Fibroblast of pulmonary artery (primary cell): Measurements from ENCODE around the gene GSS.

Source experiments
- DNase-seq: peaks from one replicate; pipeline ENCODE4 v3.0.0-alpha.2; 2010; ENCODE audit warnings: low read depth
- H3K4me3 ChIP-seq: replicated peaks from 2 replicates; pipeline ENCODE4 v1.5.1; 2011; ENCODE audit warnings: low read depth, mild to moderate bottlenecking, control low read depth, low read length, moderate library complexity
- CTCF ChIP-seq: IDR thresholded peaks from 2 replicates; pipeline ENCODE4 v1.5.1; 2011; ENCODE audit warnings: mild to moderate bottlenecking, control low read depth, low read length, inconsistent platforms; ENCODE audit errors: missing control alignments

GSS gene

GRCh38 chr20:34938466-34939163, 17.0 kb downstream of the GSS start:
- no peak for DNase-seq
- no peak for TF ChIP-seq CTCF

GRCh38 chr20:34931771-34932170, 23.8 kb downstream of the GSS start:
- DNase-seq, result no peak
- TF ChIP-seq CTCF, result no peak
- no peak overlapping the region for H3K4me3 ChIP-seq

More at GRCh38 chr20:34938466-34939163, 17.0 kb downstream of the GSS start:
- H3K4me3 ChIP-seq, result no peak overlapping the region

- no peak overlapping the region for H3K4me3 ChIP-seq
- no peak for TF ChIP-seq CTCF
- DNase-seq, result no peak
Measured at GRCh38 chr20:34928411-34928810, 27.2 kb downstream of the GSS start.

- no peak overlapping the region for H3K4me3 ChIP-seq
- no peak for DNase-seq
- TF ChIP-seq CTCF, result no peak
Measured at GRCh38 chr20:34927736-34928135, 27.9 kb downstream of the GSS start.

GRCh38 chr20:34926581-34926980, 29.0 kb downstream of the GSS start:
- TF ChIP-seq CTCF, result no peak
- DNase-seq, result no peak
- H3K4me3 ChIP-seq, result no peak overlapping the region

- TF ChIP-seq CTCF, result no peak
- DNase-seq, result no peak
- H3K4me3 ChIP-seq, result no peak overlapping the region
Measured at GRCh38 chr20:34925981-34926380, 29.6 kb downstream of the GSS start.

- no peak for TF ChIP-seq CTCF
- no peak for DNase-seq
- no peak overlapping the region for H3K4me3 ChIP-seq
Measured at GRCh38 chr20:34925341-34925740, 30.3 kb downstream of the GSS start.
